Central memory CD8-positive, alpha-beta T cell (primary cell): ENCODE measurements around the gene TP53.

Experiments
- ATAC-seq: fragments of 150-1000 bp; cut with Tn5 transposase; replicated peaks from 2 replicates; pipeline ENCODE4 v1.10.0; 2022; ENCODE audit warnings: mild to moderate bottlenecking, moderate FRiP score, moderate number of reproducible peaks; ENCODE audit not compliant: poor library complexity, severe bottlenecking; ENCODE audit errors: extremely low read depth
- DNase-seq, 2 donors: peaks; one replicate each; pipeline ENCODE4 v3.0.0; 2021; ENCODE audit warnings: low spot score in 2 of 2
- H3K27ac Mint-ChIP-seq: one replicate; pipeline ENCODE4 v1.8.0; 2022; ENCODE audit warnings: low read depth, mild to moderate bottlenecking, moderate library complexity, mixed read lengths
- H3K27me3 Mint-ChIP-seq: one replicate; pipeline ENCODE4 v1.8.0; 2022; ENCODE audit warnings: mixed read lengths
- H3K36me3 Mint-ChIP-seq: one replicate; pipeline ENCODE4 v1.8.0; 2022; ENCODE audit warnings: mild to moderate bottlenecking, moderate library complexity, mixed read lengths; ENCODE audit not compliant: insufficient read depth
- H3K4me1 Mint-ChIP-seq: one replicate; pipeline ENCODE4 v1.8.0; 2022; ENCODE audit warnings: mixed read lengths
- H3K4me3 Mint-ChIP-seq: one replicate; pipeline ENCODE4 v1.8.0; 2022; ENCODE audit warnings: mild to moderate bottlenecking, moderate library complexity, mixed read lengths
- H3K9me3 Mint-ChIP-seq: one replicate; pipeline ENCODE4 v1.8.0; 2022; ENCODE audit warnings: mixed read lengths

Gene TP53

GRCh38 chr17:7713782-7714181, 26.5 kb upstream of the TP53 start:
- ATAC-seq (no peak), DNase-seq (no peak)
- peaks cover 34% of the 10 kb centered on the region for H3K4me1 Mint-ChIP-seq
- no peak overlapping the region for H3K4me3 Mint-ChIP-seq
- no peak overlapping the region for H3K27ac Mint-ChIP-seq
- no peaks in the 10 kb centered on the region for H3K36me3 Mint-ChIP-seq
- no peaks in the 10 kb centered on the region for H3K9me3 Mint-ChIP-seq
- H3K27me3 Mint-ChIP-seq: peaks cover 95% of the 10 kb centered on the region

DNA sequence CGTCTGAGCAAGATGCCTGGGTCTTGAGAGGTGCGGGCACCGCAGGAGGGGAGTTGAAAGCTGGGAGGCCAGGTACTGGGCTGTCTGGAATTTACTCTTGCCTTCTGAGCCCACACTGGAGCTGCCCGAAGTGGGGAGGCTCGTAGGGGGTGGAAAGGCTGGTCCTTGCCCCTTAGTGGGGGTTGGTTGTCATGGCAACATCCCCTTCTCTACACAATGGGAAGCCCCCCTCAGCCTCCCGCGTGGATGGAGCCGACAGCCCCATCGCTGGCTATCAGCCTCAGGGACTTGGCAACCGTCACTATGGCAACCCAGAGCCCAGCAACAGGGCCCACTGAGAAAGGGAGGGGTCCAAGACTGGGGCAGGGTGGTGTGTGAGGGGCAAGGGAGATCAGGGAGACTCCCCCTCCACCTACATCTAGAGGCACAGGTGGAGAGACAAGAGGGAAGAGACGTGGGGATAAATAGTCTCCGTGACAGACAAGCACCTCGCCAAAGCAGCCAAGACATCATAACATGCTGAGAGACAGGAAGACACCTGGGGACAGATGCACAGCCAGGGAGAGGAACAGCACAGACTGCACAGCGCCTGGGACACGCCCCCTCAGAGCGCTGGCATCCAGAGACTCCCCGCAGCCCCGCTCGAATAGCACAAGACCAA, 25.0 kb upstream of the TP53 start:
- Mint-ChIP-seq H3K9me3 (no peaks in the 10 kb centered on the region), H3K4me3 (no peak overlapping the region), H3K36me3 (no peaks in the 10 kb centered on the region), H3K27me3 (peaks cover 92% of the 10 kb centered on the region), H3K27ac (no peak overlapping the region), H3K4me1 (peaks cover 24% of the 10 kb centered on the region)
- ATAC-seq: no peak
- DNase-seq: no peak

- ATAC-seq: no peak
- Mint-ChIP-seq H3K4me1 (peaks cover 17% of the 10 kb centered on the region), H3K36me3 (no peaks in the 10 kb centered on the region), H3K27me3 (peaks cover 92% of the 10 kb centered on the region), H3K27ac (no peak overlapping the region), H3K9me3 (no peaks in the 10 kb centered on the region), H3K4me3 (no peak overlapping the region)
- DNase-seq: no peak
Measured at GRCh38 chr17:7711051-7711755, 23.9 kb upstream of the TP53 start.

GRCh38 chr17:7710301-7710700, 23.0 kb upstream of the TP53 start:
- peaks cover 92% of the 10 kb centered on the region for H3K27me3 Mint-ChIP-seq
- no peak for DNase-seq
- no peak overlapping the region for H3K4me3 Mint-ChIP-seq
- no peaks in the 10 kb centered on the region for H3K9me3 Mint-ChIP-seq
- no peaks in the 10 kb centered on the region for H3K36me3 Mint-ChIP-seq
- ATAC-seq: no peak
- H3K4me1 Mint-ChIP-seq: peaks cover 23% of the 10 kb centered on the region
- no peak overlapping the region for H3K27ac Mint-ChIP-seq

DNA sequence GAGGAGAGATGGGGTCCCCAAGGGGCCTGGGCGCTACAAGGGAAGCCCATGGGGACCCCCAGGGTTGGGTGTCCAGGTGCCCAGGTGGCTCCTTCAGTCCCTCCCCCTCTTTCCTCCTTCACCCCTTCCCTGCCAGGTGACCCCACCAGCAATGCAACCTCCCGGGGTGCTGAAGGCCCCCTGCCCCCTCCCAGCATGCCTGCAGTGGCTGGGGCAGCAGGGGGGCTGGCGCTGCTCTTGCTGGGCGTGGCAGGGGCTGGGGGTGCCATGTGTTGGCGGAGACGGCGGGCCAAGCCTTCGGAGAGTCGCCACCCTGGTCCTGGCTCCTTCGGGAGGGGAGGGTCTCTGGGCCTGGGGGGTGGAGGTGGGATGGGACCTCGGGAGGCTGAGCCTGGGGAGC, 21.7 kb upstream of the TP53 start:
- Mint-ChIP-seq H3K4me3 (no peak overlapping the region), H3K9me3 (no peaks in the 10 kb centered on the region), H3K27ac (no peak overlapping the region), H3K36me3 (no peaks in the 10 kb centered on the region), H3K4me1 (peaks cover 32% of the 10 kb centered on the region), H3K27me3 (peaks cover 92% of the 10 kb centered on the region)
- ATAC-seq: no peak
- no peak for DNase-seq

- H3K4me1 Mint-ChIP-seq: peaks cover 38% of the 10 kb centered on the region
- H3K9me3 Mint-ChIP-seq: no peaks in the 10 kb centered on the region
- H3K36me3 Mint-ChIP-seq: no peaks in the 10 kb centered on the region
- ATAC-seq (no peak), DNase-seq (no peak)
- peaks cover 92% of the 10 kb centered on the region for H3K27me3 Mint-ChIP-seq
- H3K4me3 Mint-ChIP-seq: no peak overlapping the region
- H3K27ac Mint-ChIP-seq: no peak overlapping the region
Measured at GRCh38 chr17:7707858-7708750, 20.8 kb upstream of the TP53 start.

GRCh38 chr17:7707446-7707845, 20.2 kb upstream of the TP53 start:
- no peak overlapping the region for H3K27ac Mint-ChIP-seq
- no peaks in the 10 kb centered on the region for H3K9me3 Mint-ChIP-seq
- H3K4me1 Mint-ChIP-seq: peaks cover 38% of the 10 kb centered on the region
- H3K4me3 Mint-ChIP-seq: no peak overlapping the region
- DNase-seq: no peak
- no peak for ATAC-seq
- peaks cover 88% of the 10 kb centered on the region for H3K27me3 Mint-ChIP-seq
- H3K36me3 Mint-ChIP-seq: no peaks in the 10 kb centered on the region

GRCh38 chr17:7706631-7707354, 19.5 kb upstream of the TP53 start:
- Mint-ChIP-seq H3K27ac (no peak overlapping the region), H3K4me3 (no peak overlapping the region), H3K4me1 (peaks cover 38% of the 10 kb centered on the region), H3K9me3 (no peaks in the 10 kb centered on the region), H3K36me3 (peaks cover 2% of the 10 kb centered on the region), H3K27me3 (peaks cover 87% of the 10 kb centered on the region)
- DNase-seq: no peak
- no peak for ATAC-seq

DNA sequence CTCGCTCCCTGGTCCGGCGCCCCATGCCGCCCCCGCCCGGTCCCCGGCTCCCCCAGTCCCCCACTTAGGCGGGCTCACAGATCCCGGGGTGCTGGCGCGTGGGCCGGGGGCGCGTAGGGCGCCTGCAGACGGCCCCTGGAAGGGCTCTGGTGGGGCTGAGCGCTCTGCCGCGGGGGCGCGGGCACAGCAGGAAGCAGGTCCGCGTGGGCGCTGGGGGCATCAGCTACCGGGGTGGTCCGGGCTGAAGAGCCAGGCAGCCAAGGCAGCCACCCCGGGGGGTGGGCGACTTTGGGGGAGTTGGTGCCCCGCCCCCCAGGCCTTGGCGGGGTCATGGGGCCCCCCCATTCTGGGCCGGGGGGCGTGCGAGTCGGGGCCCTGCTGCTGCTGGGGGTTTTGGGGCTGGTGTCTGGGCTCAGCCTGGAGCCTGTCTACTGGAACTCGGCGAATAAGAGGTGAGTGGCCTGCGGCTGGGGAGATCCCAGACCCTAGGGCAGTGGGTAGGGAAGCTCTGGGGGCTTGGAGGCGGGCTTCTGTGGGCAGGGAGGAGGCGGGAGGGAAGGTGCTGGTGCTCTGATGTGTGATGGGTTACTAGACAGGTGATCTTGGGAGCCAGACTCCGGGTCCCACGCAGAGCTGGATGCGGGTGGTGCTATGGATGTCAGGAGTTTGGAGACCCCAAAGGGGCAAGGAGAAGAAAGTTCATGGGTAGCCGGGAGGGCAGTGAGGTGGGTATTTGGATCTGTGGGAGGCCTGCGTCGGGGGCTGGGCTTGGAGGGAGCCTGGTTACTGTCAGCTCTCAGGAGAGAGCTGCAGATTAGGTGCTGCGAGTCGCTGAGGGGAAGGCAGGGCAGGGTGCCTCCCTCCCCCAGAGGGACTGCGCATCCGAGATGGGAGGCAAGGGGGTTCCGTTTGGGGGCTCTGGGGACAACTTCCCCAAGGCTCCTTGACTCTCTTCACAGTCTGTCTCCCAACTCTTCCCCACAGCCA, 18.3 kb upstream of the TP53 start:
- DNase-seq (no peak), ATAC-seq (no peak)
- H3K9me3 Mint-ChIP-seq: no peaks in the 10 kb centered on the region
- H3K4me3 Mint-ChIP-seq: peak overlapping the region; percentile 12
- peaks cover 10% of the 10 kb centered on the region for H3K36me3 Mint-ChIP-seq
- no peak overlapping the region for H3K27ac Mint-ChIP-seq
- peaks cover 81% of the 10 kb centered on the region for H3K27me3 Mint-ChIP-seq
- H3K4me1 Mint-ChIP-seq: peaks cover 34% of the 10 kb centered on the region

- H3K36me3 Mint-ChIP-seq: peaks cover 12% of the 10 kb centered on the region
- peaks cover 72% of the 10 kb centered on the region for H3K27me3 Mint-ChIP-seq
- peak within 1 kb of the TSS; percentile 71 for H3K4me3 Mint-ChIP-seq
- peak within 1 kb of the TSS; percentile 65 for H3K27ac Mint-ChIP-seq
- H3K4me1 Mint-ChIP-seq: peaks cover 26% of the 10 kb centered on the region
- H3K9me3 Mint-ChIP-seq: no peaks in the 10 kb centered on the region
- ATAC-seq: peak; percentile 16
- DNase-seq: no peak
Measured at GRCh38 chr17:7704601-7705268, 17.4 kb upstream of the TP53 start, which contains the start of gene EFNB3. EFNB3 (plus strand) TSS chr17:7705202; CDS start chr17:7705599, 397 bp downstream.
